Neural cell (in vitro differentiated cells): ENCODE data around the gene SRP19. TPM values are rescaled to one million over a fixed set of nuclear protein-coding genes. Genes with fewer than 3 reads are reported as not detected.

Experiments
- H2AFZ ChIP-seq: fragments of 200-600, 300-800 bp; sonication (generic), shearing (Covaris generic); 2 replicates; pipeline ENCODE4 v1.6.0; 2014; ENCODE audit warnings: low read depth, mild to moderate bottlenecking, antibody characterized with exemption, low read length, moderate library complexity
- H3F3A ChIP-seq: fragments of 200-600 bp; shearing (Covaris generic); 2 replicates; pipeline ENCODE4 v1.6.1; 2016; ENCODE audit warnings: mild to moderate bottlenecking, moderate library complexity, mixed read lengths, antibody characterized with exemption, low read length; ENCODE audit not compliant: insufficient read depth, poor library complexity, severe bottlenecking
- H3K27ac ChIP-seq: fragments of 200-600, 300-800 bp; sonication (generic), shearing (Covaris generic); 2 replicates; pipeline ENCODE4 v1.5.1; 2014; ENCODE audit warnings: mild to moderate bottlenecking, low read length, moderate library complexity
- H3K27me3 ChIP-seq: fragments of 300-800, 200-600 bp; sonication (generic), shearing (Covaris generic); 2 replicates; pipeline ENCODE4 v1.6.0; 2014; ENCODE audit warnings: mild to moderate bottlenecking, low read depth, low read length, moderate library complexity; ENCODE audit not compliant: insufficient read depth
- H3K36me3 ChIP-seq: fragments of 300-800, 200-600 bp; sonication (generic), shearing (Covaris generic); 2 replicates; pipeline ENCODE4 v1.5.1; 2014; ENCODE audit warnings: mild to moderate bottlenecking, antibody characterized with exemption, low read length, moderate library complexity; ENCODE audit not compliant: insufficient read depth
- H3K4me2 ChIP-seq: fragments of 300-800, 200-600 bp; sonication (generic), shearing (Covaris generic); 2 replicates; pipeline ENCODE4 v1.6.0; 2014; ENCODE audit warnings: mild to moderate bottlenecking, low read length
- H3K4me3 ChIP-seq: fragments of 300-800, 200-600 bp; sonication (generic), shearing (Covaris generic); 2 replicates; pipeline ENCODE4 v1.5.1; 2014; ENCODE audit warnings: mild to moderate bottlenecking, low read length, moderate library complexity
- H3K79me2 ChIP-seq: fragments of 200-600 bp; shearing (Covaris generic); replicated peaks from 2 replicates; pipeline ENCODE4 v1.6.0; 2014; ENCODE audit warnings: mild to moderate bottlenecking, low read length, moderate library complexity; ENCODE audit not compliant: insufficient read depth
- H3K9ac ChIP-seq: fragments of 300-800, 200-600 bp; sonication (generic), shearing (Covaris generic); 2 replicates; pipeline ENCODE4 v1.6.1; 2016; ENCODE audit warnings: mild to moderate bottlenecking, low read length, mixed read lengths
- H3K9me2 ChIP-seq: fragments of 200-600 bp; shearing (Covaris generic); 2 replicates; pipeline ENCODE4 v1.6.1; 2016; ENCODE audit warnings: mild to moderate bottlenecking, low read length, mixed read lengths; ENCODE audit not compliant: insufficient read depth
- H3K9me3 ChIP-seq: fragments of 200-600, 300-800 bp; sonication (generic), shearing (Covaris generic); 2 replicates; pipeline ENCODE4 v1.6.1; 2016; ENCODE audit warnings: mild to moderate bottlenecking, mixed run types, low read length, moderate library complexity, mixed read lengths
- H4K20me1 ChIP-seq: fragments of 200-600 bp; shearing (Covaris generic); 2 replicates; pipeline ENCODE4 v1.6.1; 2016; ENCODE audit warnings: mild to moderate bottlenecking, mixed run types; ENCODE audit not compliant: insufficient read depth
- EP300 ChIP-seq: fragments of 450-650 bp; conservative IDR thresholded peaks from 2 replicates; pipeline ENCODE4 v1.6.1; 2014; ENCODE audit warnings: antibody characterized with exemption, mild to moderate bottlenecking, moderate library complexity; ENCODE audit not compliant: poor library complexity, severe bottlenecking
- EZH2 ChIP-seq: fragments of 200-600, 300-800 bp; shearing (Covaris generic), sonication (generic); IDR thresholded peaks from 2 replicates; pipeline ENCODE4 v1.6.1; 2014; ENCODE audit warnings: antibody characterized with exemption, low read length, borderline replicate concordance, mild to moderate bottlenecking; ENCODE audit not compliant: insufficient read depth, poor library complexity, severe bottlenecking
- MXI1 ChIP-seq: fragments of 450-650 bp; conservative IDR thresholded peaks from 2 replicates; pipeline ENCODE4 v1.6.1; 2014; ENCODE audit warnings: antibody characterized with exemption, mild to moderate bottlenecking; ENCODE audit not compliant: poor library complexity, severe bottlenecking
- POLR2AphosphoS5 ChIP-seq: IDR thresholded peaks from 2 replicates; pipeline ENCODE4 v1.6.1; 2012
- RAD21 ChIP-seq: fragments of 450-650 bp; conservative IDR thresholded peaks from 2 replicates; pipeline ENCODE4 v1.6.1; 2014; ENCODE audit warnings: antibody characterized with exemption, mild to moderate bottlenecking, moderate library complexity
- REST ChIP-seq: IDR thresholded peaks from 2 replicates; pipeline ENCODE4 v1.6.1; 2012; ENCODE audit warnings: borderline replicate concordance
- SMC3 ChIP-seq: fragments of 450-650 bp; conservative IDR thresholded peaks from 2 replicates; pipeline ENCODE4 v1.6.1; 2014; ENCODE audit warnings: antibody characterized with exemption, mild to moderate bottlenecking, moderate library complexity; ENCODE audit not compliant: poor library complexity
- TAF1 ChIP-seq: IDR thresholded peaks from 2 replicates; pipeline ENCODE4 v1.6.1; 2012; ENCODE audit warnings: low read depth
- polyA plus RNA-seq: library from polyadenylated mRNA; depleted of rRNA; stranded (reverse); fragments of >200 nt; gene quantifications from 2 replicates; pipeline ENCODE4 v1.2.3, GENCODE V29; 2014
- TF ChIP-seq, protein P1 (sequence below): fragments of 450-650 bp; IDR thresholded peaks from 2 replicates; pipeline ENCODE4 v1.5.1; 2014; ENCODE audit warnings: antibody characterized with exemption, mild to moderate bottlenecking, moderate library complexity; ENCODE audit not compliant: poor library complexity, severe bottlenecking

SRP19 gene
- polyA plus RNA-seq, 1 donor from 2014 or later: 179 TPM

- Histone ChIP-seq H3K4me2 (no peak overlapping the region), H3K9ac (no peak overlapping the region), H3K36me3 (no peaks in the 10 kb centered on the region), H3K79me2 (no peaks in the 10 kb centered on the region), H4K20me1 (no peaks in the 10 kb centered on the region), H3F3A (peaks cover 3% of the 10 kb centered on the region), H3K4me3 (no peak overlapping the region), H2AFZ (no peak overlapping the region), H3K27me3 (no peaks in the 10 kb centered on the region), H3K9me3 (no peaks in the 10 kb centered on the region), H3K27ac (no peak overlapping the region), H3K9me2 (no peaks in the 10 kb centered on the region)
- TF ChIP-seq REST (no peak), SMC3 (peak; percentile 58), POLR2AphosphoS5 (peak; percentile 22), MXI1 (no peak), EZH2 (no peak), TAF1 (no peak), RAD21 (peak; percentile 38), EP300 (no peak)
- TF ChIP-seq, protein P1, sequence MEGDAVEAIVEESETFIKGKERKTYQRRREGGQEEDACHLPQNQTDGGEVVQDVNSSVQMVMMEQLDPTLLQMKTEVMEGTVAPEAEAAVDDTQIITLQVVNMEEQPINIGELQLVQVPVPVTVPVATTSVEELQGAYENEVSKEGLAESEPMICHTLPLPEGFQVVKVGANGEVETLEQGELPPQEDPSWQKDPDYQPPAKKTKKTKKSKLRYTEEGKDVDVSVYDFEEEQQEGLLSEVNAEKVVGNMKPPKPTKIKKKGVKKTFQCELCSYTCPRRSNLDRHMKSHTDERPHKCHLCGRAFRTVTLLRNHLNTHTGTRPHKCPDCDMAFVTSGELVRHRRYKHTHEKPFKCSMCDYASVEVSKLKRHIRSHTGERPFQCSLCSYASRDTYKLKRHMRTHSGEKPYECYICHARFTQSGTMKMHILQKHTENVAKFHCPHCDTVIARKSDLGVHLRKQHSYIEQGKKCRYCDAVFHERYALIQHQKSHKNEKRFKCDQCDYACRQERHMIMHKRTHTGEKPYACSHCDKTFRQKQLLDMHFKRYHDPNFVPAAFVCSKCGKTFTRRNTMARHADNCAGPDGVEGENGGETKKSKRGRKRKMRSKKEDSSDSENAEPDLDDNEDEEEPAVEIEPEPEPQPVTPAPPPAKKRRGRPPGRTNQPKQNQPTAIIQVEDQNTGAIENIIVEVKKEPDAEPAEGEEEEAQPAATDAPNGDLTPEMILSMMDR: peak; percentile 66
These were observed 12.8 kb upstream of the SRP19 start for GRCh38 chr5:112848116-112848811.

DNA sequence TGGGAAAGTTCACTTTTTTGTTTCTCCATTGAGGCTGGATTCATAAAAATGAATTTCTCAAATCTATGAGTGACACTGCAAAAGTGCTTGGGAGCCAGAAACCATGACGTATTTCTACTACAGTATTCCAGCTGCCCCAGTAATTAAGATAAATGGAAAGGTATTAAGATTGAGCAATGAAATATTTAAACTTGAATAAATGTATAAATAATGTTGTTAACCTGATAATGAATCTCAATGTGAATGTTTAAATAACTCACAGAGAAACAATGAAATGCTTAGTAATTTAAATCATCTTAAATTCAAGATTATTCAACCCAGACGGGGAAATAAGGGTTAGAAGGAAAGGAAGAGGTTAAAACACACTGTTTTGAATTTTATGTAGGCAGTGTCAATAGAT is 11.2 kb upstream of the SRP19 start:
- Histone ChIP-seq H4K20me1 (no peaks in the 10 kb centered on the region), H3K27me3 (no peaks in the 10 kb centered on the region), H3K79me2 (no peaks in the 10 kb centered on the region), H3K4me2 (no peak overlapping the region), H3K9me3 (no peaks in the 10 kb centered on the region), H3K36me3 (no peaks in the 10 kb centered on the region), H3K4me3 (no peak overlapping the region), H3K9me2 (no peaks in the 10 kb centered on the region), H3F3A (peaks cover 3% of the 10 kb centered on the region), H3K9ac (no peak overlapping the region), H3K27ac (no peak overlapping the region), H2AFZ (no peak overlapping the region)
- TF ChIP-seq EP300: no peak
- TF ChIP-seq RAD21: no peak
- TF ChIP-seq EZH2: no peak
- no peak for TF ChIP-seq MXI1
- no peak for TF ChIP-seq SMC3
- no peak for TF ChIP-seq REST
- TF ChIP-seq POLR2AphosphoS5: no peak
- TF ChIP-seq, protein P1: no peak
- no peak for TF ChIP-seq TAF1
